NB4 (cell line): ENCODE results near the gene EPB41L2.

Experiments used
- DNase-seq: peaks from one replicate; pipeline ENCODE4 v3.0.0; 2010; ENCODE audit warnings: low read depth
- H3K4me3 ChIP-seq: one replicate; pipeline ENCODE4 v1.5.1; 2011; ENCODE audit warnings: mild to moderate bottlenecking, low read depth, low read length, moderate library complexity
- MYC ChIP-seq: IDR thresholded peaks from 2 replicates; pipeline ENCODE4 v1.6.1; 2011; ENCODE audit warnings: low read depth, low read length
- POLR2A ChIP-seq: IDR thresholded peaks from 2 replicates; pipeline ENCODE4 v1.6.1; 2011; ENCODE audit warnings: mild to moderate bottlenecking; ENCODE audit not compliant: insufficient read length; ENCODE audit errors: extremely low read depth
- TF ChIP-seq, protein P1 (sequence below): IDR thresholded peaks from one replicate; pipeline ENCODE4 v1.5.1; 2012; ENCODE audit warnings: low read depth, low read length
- TF ChIP-seq, protein P2 (sequence below): IDR thresholded peaks from 2 replicates; pipeline ENCODE4 v1.6.1; 2011; ENCODE audit warnings: low read depth, low read length

The EPB41L2 gene

DNA sequence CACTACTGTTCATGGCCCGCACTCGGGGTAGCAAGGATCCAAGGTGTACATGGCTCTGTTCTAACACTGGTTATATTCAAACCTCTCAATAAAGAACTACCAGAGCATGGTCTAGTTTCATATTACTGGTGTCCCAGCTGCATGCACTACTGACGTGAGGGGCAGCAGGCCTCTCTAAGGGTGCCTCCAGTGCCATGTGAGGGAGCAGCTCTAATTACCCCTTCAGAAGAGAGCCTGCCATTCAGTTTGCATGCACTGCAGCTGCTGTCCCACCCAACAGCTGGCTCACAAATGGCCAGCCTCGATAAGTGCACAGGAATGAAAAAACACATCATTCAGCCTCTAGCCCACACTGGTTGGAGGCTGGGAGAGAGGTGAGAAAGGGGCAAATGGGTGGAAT, 150.6 kb downstream of the EPB41L2 start:
- TF ChIP-seq, protein P1, sequence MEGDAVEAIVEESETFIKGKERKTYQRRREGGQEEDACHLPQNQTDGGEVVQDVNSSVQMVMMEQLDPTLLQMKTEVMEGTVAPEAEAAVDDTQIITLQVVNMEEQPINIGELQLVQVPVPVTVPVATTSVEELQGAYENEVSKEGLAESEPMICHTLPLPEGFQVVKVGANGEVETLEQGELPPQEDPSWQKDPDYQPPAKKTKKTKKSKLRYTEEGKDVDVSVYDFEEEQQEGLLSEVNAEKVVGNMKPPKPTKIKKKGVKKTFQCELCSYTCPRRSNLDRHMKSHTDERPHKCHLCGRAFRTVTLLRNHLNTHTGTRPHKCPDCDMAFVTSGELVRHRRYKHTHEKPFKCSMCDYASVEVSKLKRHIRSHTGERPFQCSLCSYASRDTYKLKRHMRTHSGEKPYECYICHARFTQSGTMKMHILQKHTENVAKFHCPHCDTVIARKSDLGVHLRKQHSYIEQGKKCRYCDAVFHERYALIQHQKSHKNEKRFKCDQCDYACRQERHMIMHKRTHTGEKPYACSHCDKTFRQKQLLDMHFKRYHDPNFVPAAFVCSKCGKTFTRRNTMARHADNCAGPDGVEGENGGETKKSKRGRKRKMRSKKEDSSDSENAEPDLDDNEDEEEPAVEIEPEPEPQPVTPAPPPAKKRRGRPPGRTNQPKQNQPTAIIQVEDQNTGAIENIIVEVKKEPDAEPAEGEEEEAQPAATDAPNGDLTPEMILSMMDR: no peak
- TF ChIP-seq, protein P2, sequence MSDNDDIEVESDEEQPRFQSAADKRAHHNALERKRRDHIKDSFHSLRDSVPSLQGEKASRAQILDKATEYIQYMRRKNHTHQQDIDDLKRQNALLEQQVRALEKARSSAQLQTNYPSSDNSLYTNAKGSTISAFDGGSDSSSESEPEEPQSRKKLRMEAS: no peak
- TF ChIP-seq POLR2A: no peak
- TF ChIP-seq MYC: no peak
- DNase-seq: no peak
- H3K4me3 ChIP-seq: no peak overlapping the region

DNA sequence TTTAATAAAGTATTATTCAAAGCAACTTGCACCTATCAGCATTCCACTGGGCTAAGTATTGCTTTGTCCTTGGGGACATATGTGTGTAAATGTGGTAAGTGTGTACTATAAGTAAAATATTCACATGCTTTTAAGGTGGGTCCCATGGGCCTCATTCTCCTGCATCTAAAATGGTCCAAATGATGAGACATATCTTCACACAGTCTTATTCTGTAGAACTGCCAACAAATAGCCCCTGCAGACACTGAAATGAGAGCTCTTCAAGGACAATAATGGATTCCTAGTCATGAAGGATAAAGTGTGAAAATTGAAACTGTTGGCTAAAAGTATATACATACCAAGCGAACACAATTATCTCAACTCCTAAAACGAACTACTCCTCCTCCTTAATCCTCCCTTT, 154.1 kb downstream of the EPB41L2 start:
- no peak overlapping the region for H3K4me3 ChIP-seq
- no peak for DNase-seq
- TF ChIP-seq, protein P1: no peak
- TF ChIP-seq, protein P2: no peak
- TF ChIP-seq POLR2A (no peak), MYC (no peak)

DNA sequence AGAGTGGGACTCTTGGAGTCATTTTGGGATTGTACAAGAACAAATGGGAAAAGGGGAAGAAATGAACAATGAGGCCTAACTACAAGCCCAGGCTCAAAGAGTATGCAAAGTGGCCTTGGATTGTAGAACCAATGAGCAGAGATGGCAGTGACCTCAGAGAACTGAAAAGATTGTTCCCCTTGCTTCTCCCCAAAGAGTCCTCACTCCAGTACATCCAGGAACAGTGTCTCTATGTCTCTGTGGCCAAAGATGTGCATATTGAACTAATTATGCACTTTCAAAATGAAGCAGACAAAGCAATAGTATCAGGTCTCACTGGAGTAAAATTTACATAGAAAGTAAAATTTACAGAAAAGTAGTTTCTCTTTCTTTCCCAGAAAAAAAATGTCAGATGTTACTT, 154.9 kb downstream of the EPB41L2 start:
- no peak for DNase-seq
- H3K4me3 ChIP-seq: no peak overlapping the region
- no peak for TF ChIP-seq POLR2A

DNA sequence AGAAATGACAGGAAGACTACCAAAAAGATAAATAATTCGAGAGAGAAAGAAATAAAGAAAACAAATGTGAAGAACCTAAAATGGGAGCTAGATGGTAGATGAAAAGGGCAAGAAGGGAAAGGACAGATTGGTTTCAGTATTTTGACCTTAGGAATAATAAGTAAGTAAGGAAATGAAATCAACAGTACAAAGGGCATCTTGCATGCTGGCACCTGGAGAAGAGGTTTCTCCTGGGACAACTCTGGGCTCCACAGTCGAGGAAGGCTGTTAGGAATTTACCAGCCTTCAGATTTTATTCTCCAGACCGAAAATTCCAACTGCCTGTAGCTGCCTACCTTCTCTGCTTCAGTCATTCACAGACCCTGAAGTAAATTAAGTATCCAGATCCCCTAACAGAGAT, 155.4 kb downstream of the EPB41L2 start:
- H3K4me3 ChIP-seq: no peak overlapping the region
- TF ChIP-seq POLR2A (no peak), MYC (no peak)
- TF ChIP-seq, protein P1: no peak
- TF ChIP-seq, protein P2: no peak
- no peak for DNase-seq

DNA sequence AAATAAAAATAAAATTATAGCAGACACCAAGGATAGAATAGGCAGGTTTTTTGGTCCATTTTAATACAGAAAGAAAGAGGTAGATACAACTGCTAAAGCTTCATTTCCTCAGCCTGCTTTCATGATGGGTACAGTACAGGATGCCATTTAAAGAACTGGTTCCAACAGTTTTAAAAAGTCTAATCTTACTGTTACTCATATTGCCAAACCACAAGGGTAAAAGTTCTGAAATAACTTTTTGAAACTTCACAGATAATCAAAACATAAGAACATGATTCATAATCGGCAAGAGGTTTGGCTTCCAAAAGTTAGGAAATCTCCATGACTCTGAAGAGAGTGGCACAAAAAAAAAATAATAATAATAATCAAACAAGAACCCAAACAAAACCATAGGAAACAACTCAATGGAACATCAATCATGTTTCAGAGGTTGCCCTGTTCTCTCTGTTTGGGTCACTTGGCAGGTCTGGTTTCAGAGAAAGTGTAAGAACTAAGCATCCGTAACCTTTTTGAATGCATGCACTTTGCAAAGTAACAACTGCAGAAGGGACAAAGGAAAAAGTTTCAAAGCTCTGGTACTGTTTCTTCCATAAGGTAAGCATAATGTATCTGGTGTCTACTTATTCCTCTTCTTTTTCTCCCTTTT, 156.2 kb downstream of the EPB41L2 start:
- no peak overlapping the region for H3K4me3 ChIP-seq
- no peak for TF ChIP-seq POLR2A
- TF ChIP-seq, protein P1: no peak
- TF ChIP-seq, protein P2: no peak
- no peak for TF ChIP-seq MYC
- DNase-seq: no peak

DNA sequence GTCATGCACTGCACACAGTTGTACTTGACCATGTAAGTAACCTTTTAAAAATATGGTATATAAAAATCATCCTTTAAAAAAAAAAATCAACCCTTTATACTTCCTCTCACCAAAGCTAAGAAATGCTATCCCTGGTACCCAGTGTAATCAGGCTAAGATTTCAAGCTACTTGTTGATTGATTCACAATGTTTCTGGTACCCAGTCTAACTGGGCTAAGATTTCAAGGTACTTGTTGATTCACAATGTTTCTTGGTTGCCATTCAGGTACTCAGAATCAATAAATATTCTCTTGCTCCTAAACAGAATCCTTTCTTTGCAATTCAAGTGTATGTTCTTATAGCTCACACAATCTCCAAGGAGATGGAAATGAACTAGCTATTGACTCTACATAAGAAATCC, 159.4 kb downstream of the EPB41L2 start:
- TF ChIP-seq POLR2A (no peak), MYC (no peak)
- TF ChIP-seq, protein P1: no peak
- TF ChIP-seq, protein P2: no peak
- DNase-seq: no peak

More for the DNA sequence above, 159.4 kb downstream of the EPB41L2 start:
- H3K4me3 ChIP-seq: no peak overlapping the region
